Activated CD8-positive, alpha-beta memory T cell treated with anti-CD3 and anti-CD28 coated beads for 36 hours (primary cell): ENCODE measurements around the gene CTCFL. TPM values are rescaled to one million over a fixed set of nuclear protein-coding genes. Genes with fewer than 3 reads are reported as not detected.

Source experiments
- CTCF ChIA-PET: fragments of 350-600 bp; sonication (Branson Sonifier 250); formaldehyde crosslinking; loops from one replicate; lab custom pipeline; 2021; ENCODE audit warnings: antibody characterized with exemption; lab: Charles Lee
- POLR2A ChIA-PET: fragments of 350-600 bp; sonication (Branson Sonifier 250); formaldehyde crosslinking; loops from one replicate; lab custom pipeline; 2021; ENCODE audit warnings: antibody characterized with exemption; lab: Charles Lee
- total RNA-seq, 2 experiments: library from RNA; stranded (reverse); gene quantifications; one replicate each; pipeline ENCODE4 v1.2.3, GENCODE V29; 2021

Gene CTCFL
- total RNA-seq, 2 experiments from 2014 or later = not detected

DNA sequence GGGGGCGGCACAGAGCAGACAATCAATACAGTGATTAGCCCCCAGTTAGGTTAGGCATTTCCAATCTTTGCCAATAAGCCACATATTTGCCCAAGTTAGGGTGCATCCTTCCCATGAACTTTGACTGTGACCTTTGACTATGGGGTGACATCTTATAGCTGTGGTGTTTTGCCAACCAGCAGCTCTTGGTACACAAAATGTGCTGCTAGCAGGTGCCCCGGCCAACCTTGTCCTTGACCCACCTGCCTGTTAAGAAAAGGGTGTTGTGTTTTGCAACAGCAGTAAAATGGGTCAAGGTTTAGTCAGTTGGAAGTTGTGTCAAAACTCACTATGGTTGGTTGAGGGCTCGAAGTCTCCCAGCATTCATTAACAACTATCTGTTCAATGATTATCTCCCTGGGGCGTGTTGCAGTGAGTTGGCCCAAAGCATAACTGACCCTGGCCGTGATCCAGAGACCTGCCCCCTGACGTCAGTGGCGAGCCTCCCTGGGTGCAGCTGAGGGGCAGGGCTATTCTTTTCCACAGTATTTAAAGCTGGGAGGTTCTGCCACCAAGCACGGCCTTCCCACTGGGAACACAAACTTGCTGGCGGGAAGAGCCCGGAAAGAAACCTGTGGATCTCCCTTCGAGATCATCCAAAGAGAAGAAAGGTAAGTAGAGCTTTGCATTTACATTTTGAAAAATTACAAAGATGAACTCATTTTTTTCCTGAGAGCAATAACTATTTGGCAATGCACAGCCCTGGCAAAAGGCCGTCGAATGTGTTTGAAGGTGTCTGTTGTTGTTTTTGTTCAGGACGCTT is 35.8 kb upstream of the CTCFL start, which contains the start of gene PCK1:
PCK1 (plus strand) TSS at position 557 of the 802 bp plus-strand sequence. CDS start 302 bp downstream, outside the sequence.
- POLR2A ChIA-PET = no interaction called here
- CTCF ChIA-PET = no interaction called here

DNA sequence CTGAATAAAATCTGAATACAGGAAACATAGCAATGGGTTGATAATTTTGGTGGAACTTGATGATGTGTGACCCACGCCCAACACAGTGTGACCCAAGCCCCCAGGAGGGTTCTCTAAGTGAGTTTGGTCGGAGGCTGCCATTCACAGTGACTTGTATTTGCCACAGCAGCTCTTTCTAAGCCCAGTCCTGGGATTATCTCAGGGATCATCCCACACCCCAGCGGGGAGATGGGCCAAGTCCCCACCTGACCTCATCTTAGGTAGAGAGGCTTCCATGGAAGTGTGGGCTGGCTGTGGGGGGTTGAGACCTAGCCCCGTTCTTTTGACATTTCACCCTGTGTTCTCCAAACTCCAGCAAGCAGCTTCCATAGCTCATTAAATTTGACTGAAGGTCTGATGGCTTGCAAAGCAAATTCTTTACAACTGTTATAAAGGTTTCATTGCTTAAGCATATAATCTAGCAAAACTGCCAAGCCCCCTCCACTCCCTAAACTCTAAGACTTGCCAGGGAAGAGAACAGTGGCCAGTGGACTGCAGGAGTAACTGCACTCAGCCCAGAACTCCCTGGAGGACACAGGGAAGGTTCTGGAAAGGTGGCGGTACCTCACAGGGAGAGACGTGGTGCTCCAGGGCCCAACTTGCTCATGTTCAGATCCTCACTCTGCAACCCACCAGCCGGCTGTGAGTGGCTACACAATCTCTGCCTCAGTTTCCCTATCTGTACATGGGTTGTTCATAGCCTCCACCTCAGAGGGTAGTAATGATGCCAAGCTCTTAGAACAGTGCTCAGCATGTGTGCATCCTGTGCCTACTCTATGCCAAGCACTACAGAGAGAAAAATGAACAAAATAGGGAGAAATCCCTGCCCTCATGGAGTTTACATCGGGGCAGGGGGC is 35.0 kb upstream of the CTCFL start:
- ChIA-PET CTCF (no interaction called here), POLR2A (no interaction called here)

DNA sequence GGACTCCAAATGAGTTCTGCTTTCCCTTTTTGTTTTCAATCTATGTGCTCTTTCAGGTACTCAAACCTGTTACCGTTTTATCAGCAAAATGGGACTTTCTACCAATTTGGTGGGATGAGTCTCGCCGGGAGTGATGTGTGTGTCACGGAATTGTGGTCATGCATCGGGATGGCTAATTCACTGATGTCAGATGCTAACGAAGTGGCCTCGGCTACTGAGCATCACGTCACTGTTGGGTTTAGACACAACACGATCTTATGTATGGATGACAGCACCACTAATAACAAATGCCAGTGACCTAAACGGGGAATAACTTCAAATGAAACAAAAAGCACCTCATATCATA is 34.3 kb upstream of the CTCFL start:
- CTCF ChIA-PET = no interaction called here
- POLR2A ChIA-PET = interaction anchor here (0.7 kb wide), 1 partner anchor 455 kb away, joined by 3 read pairs; no protein-coding TSS in a partner anchor

DNA sequence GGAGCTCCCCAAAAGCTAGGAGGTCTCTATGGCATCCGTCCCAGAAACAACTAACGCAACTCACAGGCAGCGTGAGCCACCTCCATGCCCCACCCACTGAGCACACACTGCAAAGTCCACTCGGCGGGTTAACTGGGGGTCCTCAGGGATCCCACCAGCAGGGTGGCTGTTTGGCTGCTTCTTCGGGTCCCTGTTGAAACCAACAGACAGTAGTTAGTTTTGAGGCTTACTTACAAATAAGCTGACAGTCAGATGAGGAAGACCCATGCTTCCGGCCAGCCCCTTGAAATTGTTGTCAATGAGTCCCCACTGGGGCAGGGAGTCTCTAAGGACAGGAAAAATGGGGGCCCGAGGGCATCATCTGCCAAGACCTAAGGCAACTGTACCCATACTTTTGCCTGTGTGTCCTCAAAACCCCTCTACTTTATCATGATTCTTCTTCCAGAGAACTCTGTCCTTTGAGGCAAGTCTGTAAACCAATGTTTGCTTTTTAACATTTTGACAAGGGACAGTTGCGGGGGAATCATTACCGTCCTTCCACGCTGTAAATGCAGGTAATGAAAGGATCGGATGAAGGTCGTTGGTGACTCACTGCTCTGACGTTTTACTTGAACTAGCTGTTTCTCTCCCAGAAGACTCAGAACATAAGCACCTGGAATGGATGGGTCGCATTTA is 33.8 kb upstream of the CTCFL start:
- ChIA-PET CTCF (no interaction called here), POLR2A (interaction anchor here (0.7 kb wide), 1 partner anchor 456 kb away, joined by 3 read pairs; no protein-coding TSS in a partner anchor)

DNA sequence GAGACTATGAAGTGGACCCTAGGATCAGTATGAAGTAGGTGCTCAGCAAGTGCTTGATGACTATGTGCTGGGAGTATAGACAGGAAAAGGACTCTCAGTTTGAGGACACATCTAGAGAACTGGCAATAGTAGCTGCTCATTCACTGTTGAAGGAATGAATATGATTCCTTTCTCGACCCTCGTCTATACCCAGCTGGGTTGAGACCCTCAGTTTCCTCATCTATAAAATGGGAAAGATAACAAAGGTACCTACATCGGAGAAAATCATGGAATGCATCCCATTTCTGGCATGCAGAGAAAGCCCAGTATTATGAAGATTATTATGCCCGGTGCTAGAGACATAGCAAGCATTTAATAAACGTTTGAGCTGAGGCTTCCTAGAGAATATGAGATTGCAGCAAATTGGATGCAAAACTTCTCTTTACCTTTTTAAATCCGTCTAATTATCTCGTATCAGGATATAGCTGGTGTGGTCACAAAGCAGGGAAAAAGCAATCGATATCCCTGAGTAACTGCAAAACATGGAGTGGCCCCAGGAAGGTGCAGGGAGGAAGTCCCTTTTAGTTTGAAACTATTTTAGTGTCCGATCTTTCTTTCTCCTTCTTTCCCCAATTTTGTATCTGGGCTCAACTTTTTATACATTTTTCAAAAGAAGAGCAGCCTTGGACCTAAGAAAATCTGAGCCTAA is 33.1 kb upstream of the CTCFL start:
- ChIA-PET CTCF (no interaction called here), POLR2A (no interaction called here)

DNA sequence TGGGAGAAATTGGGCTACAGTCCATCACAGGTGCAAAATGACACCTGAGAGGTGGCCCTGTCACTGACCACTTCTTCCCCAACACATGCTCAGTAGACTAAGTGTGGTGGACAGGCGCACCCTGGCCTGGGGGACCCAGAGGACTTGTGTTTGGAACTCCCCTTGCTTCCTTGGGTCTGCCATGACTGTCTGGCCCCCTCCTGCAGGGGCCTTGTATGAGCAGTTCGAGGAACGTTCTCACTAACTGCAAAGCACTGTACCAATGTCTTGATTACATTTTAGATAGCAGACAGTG is 32.0 kb upstream of the CTCFL start:
- ChIA-PET POLR2A (no interaction called here), CTCF (no interaction called here)

DNA sequence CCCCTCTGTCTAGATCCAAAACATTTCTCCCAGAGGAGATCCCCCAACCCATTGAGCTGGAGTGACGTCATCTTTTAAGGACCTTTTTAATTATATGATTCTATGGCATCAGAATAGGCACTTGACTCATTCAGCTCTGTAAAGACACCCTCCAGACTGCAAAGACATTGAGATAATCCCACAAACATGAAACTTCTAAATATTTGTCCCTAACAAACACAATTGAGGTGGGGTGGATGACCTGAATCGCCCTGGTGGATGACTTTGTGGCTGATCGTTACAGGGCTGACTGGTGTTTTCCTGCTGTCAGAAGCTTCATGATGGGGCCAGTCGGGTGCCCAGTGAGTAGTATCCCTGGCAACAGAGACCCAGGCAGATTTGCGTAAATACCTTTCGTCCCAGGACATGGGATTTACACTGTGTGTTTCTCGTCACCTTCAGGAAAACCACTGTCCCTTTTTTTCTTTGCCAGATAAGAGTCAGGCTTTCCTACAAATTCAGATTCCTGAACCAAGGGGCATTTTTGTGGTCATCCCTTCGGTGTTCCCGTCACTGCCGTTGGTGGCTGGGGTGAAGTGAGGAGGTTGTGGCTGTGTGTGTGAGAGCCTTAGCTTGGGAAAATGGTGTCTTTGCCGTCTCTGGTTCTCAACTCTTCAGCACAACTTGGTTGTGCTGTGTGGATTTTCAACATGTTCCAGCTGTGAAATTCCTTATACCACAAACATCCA is 30.7 kb upstream of the CTCFL start:
- POLR2A ChIA-PET = no interaction called here
- CTCF ChIA-PET = no interaction called here

DNA sequence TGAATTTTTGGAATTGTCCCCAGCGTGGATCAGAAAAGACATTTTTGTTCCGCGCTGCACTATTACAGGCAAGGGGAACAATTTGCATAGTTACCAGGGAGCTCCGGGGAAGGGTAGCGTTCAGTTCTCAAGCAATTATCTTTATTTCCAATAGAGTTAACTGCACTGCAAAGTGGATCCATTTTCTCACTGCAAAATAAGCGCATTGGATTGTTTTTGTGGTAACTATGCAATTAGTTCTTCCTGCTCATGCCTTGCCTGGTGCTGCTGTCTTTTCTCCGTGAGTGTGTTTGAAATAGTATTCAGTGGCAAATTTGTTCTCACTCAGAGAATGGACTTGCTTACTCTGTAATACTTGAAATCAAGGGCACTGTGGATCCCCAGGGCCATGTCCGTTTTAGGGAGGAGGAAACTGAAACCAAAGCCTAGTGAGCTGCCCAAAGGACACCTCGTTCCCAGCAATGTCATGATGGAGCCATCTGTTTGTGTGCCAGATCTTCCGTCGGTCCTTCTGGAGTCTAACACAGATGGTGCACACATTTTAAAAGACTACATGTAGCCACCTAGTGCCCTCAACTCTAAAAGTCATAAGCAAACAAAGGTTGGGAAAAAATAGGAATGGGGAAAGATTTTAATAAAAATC is 28.6 kb upstream of the CTCFL start:
- ChIA-PET CTCF (interaction anchor here (0.6 kb wide), 1 partner anchor 22 kb away, joined by 3 read pairs; no protein-coding TSS in a partner anchor), POLR2A (no interaction called here)

DNA sequence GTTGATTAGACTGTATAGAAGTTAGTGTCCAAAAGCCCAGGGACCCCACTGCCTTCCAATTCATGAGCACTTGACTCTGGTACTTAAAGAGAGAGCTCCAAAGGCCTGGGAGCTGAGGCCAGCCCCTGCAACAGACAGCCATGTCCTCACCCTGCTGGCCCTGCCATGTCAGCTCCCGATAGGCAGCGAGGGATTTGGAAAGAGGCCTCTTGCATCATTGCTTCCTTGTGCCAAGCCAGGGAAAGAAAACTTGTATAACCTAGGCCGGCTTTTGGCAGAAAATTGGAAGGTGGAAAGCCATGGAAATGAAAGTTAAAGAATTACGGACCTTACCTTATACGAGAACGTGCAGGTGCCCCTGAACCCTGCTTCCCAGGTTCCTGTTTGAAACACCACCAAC is 27.5 kb upstream of the CTCFL start:
- CTCF ChIA-PET = no interaction called here
- POLR2A ChIA-PET = no interaction called here

DNA sequence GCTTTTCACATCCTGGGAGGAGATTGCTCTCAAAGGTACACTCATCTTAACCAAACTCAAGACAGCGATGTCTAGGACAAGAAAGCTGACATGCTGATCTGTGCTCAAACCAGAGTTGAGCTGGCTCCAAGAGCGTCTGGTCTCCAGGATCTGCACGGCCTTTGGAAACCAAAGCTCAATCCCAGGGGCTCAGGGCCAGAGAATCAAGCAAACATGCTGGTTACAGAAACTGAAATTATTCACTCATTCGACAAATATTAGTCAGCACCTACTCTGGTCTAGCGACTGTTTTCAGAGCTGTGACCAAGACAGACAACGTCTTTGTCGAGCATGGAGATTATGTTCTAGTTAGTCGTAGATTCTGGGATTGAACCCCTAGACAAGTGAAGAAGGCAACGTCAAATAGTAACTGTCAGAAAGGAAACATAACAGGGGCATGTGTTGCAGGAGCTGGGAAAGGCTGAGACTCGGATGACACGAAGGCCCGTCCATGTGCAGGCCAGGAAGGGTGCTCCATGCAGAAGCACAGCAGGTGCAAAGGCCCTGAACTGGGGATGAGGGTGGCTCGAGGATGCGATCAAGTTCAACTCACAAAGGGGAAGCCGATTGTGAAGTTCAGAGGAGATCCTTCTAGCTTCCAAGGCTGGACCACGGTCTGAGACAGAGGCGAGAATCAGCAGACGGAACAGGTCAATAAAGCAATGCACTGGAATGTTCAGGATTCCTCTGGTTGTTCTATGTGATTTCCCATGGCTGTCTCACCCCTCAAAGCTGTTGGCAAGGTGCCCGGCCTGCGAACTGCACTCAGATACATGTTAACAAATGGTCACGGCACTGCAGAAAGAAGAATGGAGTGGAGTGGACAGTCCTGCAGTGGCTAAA is 23.5 kb upstream of the CTCFL start:
- ChIA-PET POLR2A (no interaction called here), CTCF (no interaction called here)

DNA sequence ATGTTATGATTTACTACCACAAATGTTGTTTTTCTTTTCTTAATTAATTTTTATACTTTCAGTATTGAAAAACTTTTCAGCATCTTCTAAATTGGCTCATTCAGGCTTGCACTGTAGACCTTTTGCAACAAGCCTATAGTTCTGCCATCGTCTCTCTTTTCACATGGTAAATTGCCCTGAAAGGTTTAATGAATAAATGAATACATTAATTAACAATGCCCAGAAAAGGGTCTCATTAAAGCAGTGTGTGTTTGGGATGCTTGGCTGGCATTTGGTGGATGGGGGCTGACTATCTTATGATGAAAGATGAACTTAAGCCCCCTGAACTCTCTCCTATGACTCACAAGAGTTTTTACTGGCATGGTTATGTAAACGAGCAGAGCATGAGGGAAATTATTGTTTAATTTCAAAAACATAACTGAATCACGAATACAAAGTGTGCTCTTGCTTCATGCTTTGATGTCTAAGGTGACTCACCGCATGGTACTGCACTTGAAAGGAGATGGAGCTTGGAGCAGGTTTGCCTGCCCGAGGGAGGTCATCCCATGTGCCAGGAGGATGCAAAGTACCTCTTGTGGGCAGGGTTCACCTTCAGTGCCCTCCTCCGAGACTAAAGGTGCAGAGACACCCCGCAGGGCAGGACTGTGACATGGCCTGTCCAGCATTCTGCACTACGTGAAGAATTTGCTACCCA is 22.2 kb upstream of the CTCFL start:
- POLR2A ChIA-PET = no interaction called here
- CTCF ChIA-PET = interaction anchor here (1.0 kb wide), 1 partner anchor 47 kb away, joined by 4 read pairs; no protein-coding TSS in a partner anchor

DNA sequence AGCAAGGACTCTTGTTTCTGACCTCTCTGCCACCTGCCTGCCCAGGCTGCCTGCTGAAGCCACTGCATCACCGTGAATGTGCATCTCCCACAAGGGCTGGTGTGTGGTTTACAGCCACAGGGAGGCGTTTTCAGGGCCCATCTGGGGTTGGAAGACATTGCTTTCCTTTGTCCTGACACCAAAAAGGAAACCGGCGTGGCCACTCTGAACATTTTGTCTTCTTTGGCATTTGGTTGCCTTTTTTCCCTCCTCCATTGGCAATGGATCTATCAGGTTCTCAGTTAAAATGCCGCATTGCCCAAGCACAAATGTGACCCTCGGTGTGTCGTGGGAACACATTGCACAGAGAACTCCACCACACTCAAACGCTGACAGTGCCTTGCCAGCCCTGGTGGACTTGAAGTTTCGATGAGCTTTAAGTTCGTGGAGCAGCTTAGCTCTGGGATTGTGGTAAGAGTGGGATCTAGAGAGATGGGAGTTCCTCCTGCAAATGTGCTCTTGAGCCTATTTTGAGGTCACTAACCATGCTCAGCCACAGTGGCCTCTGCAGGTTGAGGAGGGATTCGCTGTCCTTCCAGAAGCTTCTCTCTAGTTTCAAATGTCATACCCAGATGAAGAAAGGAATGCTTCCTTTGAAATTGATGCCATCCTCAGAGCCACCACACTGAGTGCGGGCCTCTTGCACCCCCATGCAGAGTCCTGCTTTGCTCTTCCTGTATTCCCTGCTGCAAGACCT is 21.2 kb upstream of the CTCFL start:
- ChIA-PET CTCF (interaction anchor here (1.0 kb wide), 1 partner anchor 48 kb away, joined by 4 read pairs; no protein-coding TSS in a partner anchor), POLR2A (no interaction called here)

DNA sequence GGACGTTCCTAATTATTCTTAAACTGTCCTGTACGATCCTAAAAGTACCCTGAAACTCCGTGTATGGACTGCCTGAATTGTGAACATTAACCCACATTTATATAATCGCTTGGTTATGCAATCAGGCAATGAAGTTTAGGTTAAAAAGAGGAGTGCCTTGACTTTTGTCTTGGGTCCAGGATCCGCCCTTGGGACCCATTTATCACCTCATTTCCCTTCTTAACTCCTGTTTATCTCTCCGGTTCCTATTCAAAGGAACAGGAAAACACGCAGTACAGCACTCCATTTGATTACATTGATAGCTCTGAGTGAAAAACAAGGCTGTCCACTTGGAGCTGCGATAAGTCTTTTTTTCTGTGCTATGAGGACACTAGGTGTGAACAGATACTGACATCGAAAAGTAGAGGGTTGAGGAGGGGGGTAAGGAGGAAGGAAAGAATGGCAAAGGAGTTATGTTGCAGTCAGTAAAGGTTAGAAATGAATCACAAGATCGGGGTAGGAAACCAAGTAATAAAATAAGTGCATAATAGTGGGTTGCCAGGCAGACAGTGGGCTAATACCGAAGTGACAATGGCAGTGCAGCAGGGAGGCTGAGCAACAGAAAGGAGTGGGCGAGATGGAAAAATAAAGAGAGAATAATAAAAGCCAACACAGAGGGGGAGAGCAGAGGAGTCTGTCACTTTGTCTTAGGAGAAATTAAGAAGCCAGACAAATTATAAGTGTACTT is 20.1 kb upstream of the CTCFL start:
- ChIA-PET POLR2A (no interaction called here), CTCF (no interaction called here)

DNA sequence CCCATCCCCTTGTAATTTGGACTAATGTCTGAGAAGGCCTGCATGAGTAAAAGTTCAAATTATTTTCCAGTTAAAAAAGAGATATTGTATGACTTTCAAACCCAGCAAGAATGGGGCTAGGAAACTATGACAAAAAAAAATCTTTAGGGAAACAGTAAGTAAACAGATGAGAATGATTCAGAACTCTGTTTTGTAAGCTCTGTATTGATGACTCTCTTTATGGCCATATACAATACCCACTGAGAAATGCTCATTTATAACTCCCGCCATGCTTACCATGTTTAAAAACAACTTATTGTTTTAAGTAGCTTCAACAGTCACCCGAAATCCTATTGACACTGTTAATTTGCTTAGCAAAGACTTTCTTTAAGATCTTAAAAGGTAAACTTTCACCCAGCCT is 18.8 kb upstream of the CTCFL start:
- POLR2A ChIA-PET = no interaction called here
- CTCF ChIA-PET = no interaction called here

DNA sequence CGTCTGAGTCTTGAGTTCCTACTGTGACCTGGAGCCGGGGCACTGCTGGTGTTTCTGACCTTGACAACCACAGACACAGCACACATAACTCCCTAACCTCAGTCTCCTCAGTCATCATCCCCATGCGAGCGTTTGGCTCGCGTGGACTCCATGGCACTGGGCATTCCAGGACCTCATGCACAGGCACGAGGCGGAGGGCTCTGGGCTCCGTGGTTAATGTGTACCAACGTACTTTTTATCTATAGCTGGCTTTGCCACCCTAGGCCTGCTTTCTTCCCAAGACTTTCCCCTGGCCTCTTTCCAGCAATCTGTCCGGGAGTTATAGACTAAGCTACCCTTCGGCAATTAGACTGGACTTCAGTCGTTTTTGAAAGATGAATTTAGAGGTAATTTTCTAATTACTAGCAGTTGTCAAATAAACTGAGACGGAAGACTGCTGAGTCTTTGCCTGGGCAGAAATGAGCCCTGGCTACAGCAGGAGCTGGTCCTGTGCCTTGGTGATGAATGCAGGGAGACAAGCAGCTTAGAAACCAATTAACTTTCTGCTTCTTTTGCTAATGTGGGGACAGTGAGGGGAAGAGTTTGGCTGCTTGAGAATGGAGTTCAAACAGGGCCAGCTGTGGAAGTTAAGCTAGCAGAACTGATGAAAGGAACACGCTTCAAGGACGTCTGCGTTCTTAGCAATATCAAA is 16.1 kb upstream of the CTCFL start:
- CTCF ChIA-PET = no interaction called here
- POLR2A ChIA-PET = no interaction called here
